Neuronal stem cell (in vitro differentiated cells): ENCODE measurements around the gene MICAL3.

Experiments
- DNase-seq: peaks from one replicate; pipeline ENCODE4 v3.0.0-alpha.2; 2013; ENCODE audit warnings: low spot score
- H2AFZ ChIP-seq: one replicate; pipeline ENCODE4 v1.6.1; 2013; ENCODE audit warnings: mild to moderate bottlenecking, low read length, inconsistent platforms
- H2AK5ac ChIP-seq: 2 replicates; pipeline ENCODE4 v1.6.1; 2013; ENCODE audit warnings: low read depth, mild to moderate bottlenecking, inconsistent platforms, low read length, moderate library complexity, mixed read lengths
- H2BK120ac ChIP-seq: 2 replicates; pipeline ENCODE4 v1.6.1; 2013; ENCODE audit warnings: low read depth, mild to moderate bottlenecking, inconsistent platforms, low read length, moderate library complexity, mixed read lengths
- H2BK12ac ChIP-seq: one replicate; pipeline ENCODE4 v1.6.1; 2013; ENCODE audit warnings: low read length, inconsistent platforms
- H2BK15ac ChIP-seq: 2 replicates; pipeline ENCODE4 v1.6.1; 2013; ENCODE audit warnings: mild to moderate bottlenecking, low read length, inconsistent platforms, mixed read lengths
- H2BK5ac ChIP-seq: one replicate; pipeline ENCODE4 v1.6.1; 2013; ENCODE audit warnings: inconsistent platforms, mild to moderate bottlenecking, low read length, moderate library complexity
- H3K14ac ChIP-seq: one replicate; pipeline ENCODE4 v1.6.1; 2013; ENCODE audit warnings: low read length, inconsistent platforms
- H3K18ac ChIP-seq: 2 replicates; pipeline ENCODE4 v1.6.1; 2013; ENCODE audit warnings: low read length, inconsistent platforms
- H3K23ac ChIP-seq: 2 replicates; pipeline ENCODE4 v1.6.1; 2013; ENCODE audit warnings: low read depth, mild to moderate bottlenecking, mixed read lengths, low read length, inconsistent platforms; ENCODE audit not compliant: poor library complexity
- H3K27ac ChIP-seq: replicated peaks from 3 replicates; pipeline ENCODE4 v1.5.1; 2013; ENCODE audit warnings: low read length, inconsistent platforms
- H3K27me3 ChIP-seq, 3 experiments: 2 replicates each; pipeline ENCODE4 v1.6.1; 2013; ENCODE audit warnings: low read length in 3 of 3, mild to moderate bottlenecking in 2 of 3, inconsistent platforms in 1 of 3, low read depth in 1 of 3, mixed read lengths in 1 of 3, moderate library complexity in 1 of 3; ENCODE audit not compliant: control insufficient read depth in 3 of 3, insufficient read depth in 3 of 3
- H3K36me3 ChIP-seq, 2 donors: replicated peaks in 1 of 2; 2 replicates each; pipeline ENCODE4 v1.6.1; 2013; ENCODE audit warnings: low read length in 2 of 2; ENCODE audit not compliant: control insufficient read depth in 2 of 2, insufficient read depth in 2 of 2
- H3K4ac ChIP-seq: 2 replicates; pipeline ENCODE4 v1.6.1; 2013; ENCODE audit warnings: inconsistent platforms, mild to moderate bottlenecking, low read length, moderate library complexity
- H3K4me1 ChIP-seq, 2 donors: 1 replicate in 1 of 2; 2 replicates in 1 of 2; pipeline ENCODE4 v1.6.1; 2013; ENCODE audit warnings: low read length in 2 of 2, low read depth in 1 of 2; ENCODE audit not compliant: control insufficient read depth in 2 of 2, insufficient read depth in 1 of 2
- H3K4me2 ChIP-seq: one replicate; pipeline ENCODE4 v1.6.1; 2013; ENCODE audit warnings: mild to moderate bottlenecking, low read length, inconsistent platforms; ENCODE audit not compliant: insufficient read depth, poor library complexity, severe bottlenecking
- H3K4me3 ChIP-seq, 2 donors: 2 replicates each; pipeline ENCODE4 v1.5.1; 2013; ENCODE audit warnings: low read length in 2 of 2, mild to moderate bottlenecking in 2 of 2, inconsistent platforms in 1 of 2, moderate library complexity in 1 of 2
- H3K79me1 ChIP-seq: one replicate; pipeline ENCODE4 v1.6.1; 2013; ENCODE audit warnings: low read depth, mild to moderate bottlenecking, inconsistent platforms, low read length, moderate library complexity
- H3K9ac ChIP-seq: one replicate; pipeline ENCODE4 v1.6.1; 2013; ENCODE audit warnings: mild to moderate bottlenecking, low read depth, low read length, inconsistent platforms; ENCODE audit not compliant: poor library complexity
- H3K9me3 ChIP-seq, 2 donors: replicated peaks in 1 of 2; 2 replicates each; pipeline versions ENCODE3 to v1.6.1; 2013; ENCODE audit warnings: low read length in 2 of 2, mild to moderate bottlenecking in 2 of 2, inconsistent platforms in 1 of 2, low read depth in 1 of 2, mixed read lengths in 1 of 2, moderate library complexity in 1 of 2; ENCODE audit not compliant: control insufficient read depth in 2 of 2, insufficient read depth in 1 of 2
- H4K8ac ChIP-seq: one replicate; pipeline ENCODE4 v1.6.1; 2013; ENCODE audit warnings: low read depth, mild to moderate bottlenecking, inconsistent platforms, low read length, moderate library complexity
- H4K91ac ChIP-seq: one replicate; pipeline ENCODE4 v1.6.1; 2013; ENCODE audit warnings: low read length, low read depth, mild to moderate bottlenecking, inconsistent platforms; ENCODE audit not compliant: poor library complexity
- WGBS, 2 donors: extraction: QIAGEN DNeasy Blood & Tissue Kit; methylation state at CpG; one replicate each; pipeline ENCODE4 v1.1.7; 2013; ENCODE audit warnings: missing lambda C conversion rate in 2 of 2, mixed read lengths in 1 of 2; ENCODE audit not compliant: insufficient read length in 2 of 2, insufficient replicate concordance in 1 of 2; ENCODE audit errors: extremely low coverage in 2 of 2; 5-methylcytosine and 5-hydroxymethylcytosine counted together

Gene MICAL3

DNA sequence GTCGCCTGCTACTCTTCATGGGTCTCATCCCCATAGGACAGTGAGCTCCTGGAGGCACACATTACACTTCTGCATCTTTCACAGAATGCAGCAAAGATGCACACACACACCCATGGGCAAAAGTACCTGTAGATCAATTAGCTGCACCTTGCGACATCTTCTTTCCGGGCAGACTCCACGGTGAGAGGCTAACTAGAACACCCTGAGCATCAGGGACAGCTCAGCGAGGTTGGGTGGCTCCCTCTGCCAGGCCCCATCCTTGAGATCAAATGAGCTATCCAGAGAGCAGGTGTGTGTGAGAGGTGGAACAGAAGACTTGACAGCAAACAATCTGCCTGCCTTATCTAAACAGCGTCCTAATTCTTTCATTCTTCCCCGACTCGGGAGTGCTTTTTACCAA is 154.0 kb downstream of the MICAL3 start:
- H3K27ac ChIP-seq = no peak overlapping the region
- H4K91ac ChIP-seq = no peak overlapping the region
- H3K27me3 ChIP-seq = no peaks in the 10 kb centered on the region
- no peak overlapping the region for H3K18ac ChIP-seq
- H3K4me1 ChIP-seq = peaks cover 5 to 6% of the 10 kb centered on the region in 2 donors
- no peak overlapping the region for H3K4me2 ChIP-seq
- no peak for DNase-seq
- no peak overlapping the region for H2BK12ac ChIP-seq
- H2AK5ac ChIP-seq = no peak overlapping the region
- H2BK120ac ChIP-seq = no peak overlapping the region
- H2AFZ ChIP-seq = no peak overlapping the region
- no peak overlapping the region for H3K14ac ChIP-seq
- peak overlapping the region; percentile 9 for H3K9ac ChIP-seq
- H3K9me3 ChIP-seq = no peaks in the 10 kb centered on the region
- peak overlapping the region; percentile 13 for H3K23ac ChIP-seq
- H3K4me3 ChIP-seq = no peak overlapping the region
- H4K8ac ChIP-seq = no peak overlapping the region
- H3K36me3 ChIP-seq = peaks cover 28 to 67% of the 10 kb centered on the region in 2 donors
- H3K4ac ChIP-seq = no peak overlapping the region
- no peaks in the 10 kb centered on the region for H3K79me1 ChIP-seq
- H2BK5ac ChIP-seq = no peak overlapping the region
- WGBS, 2 donors = no CpG with 5 or more reads among the region's 8 CpGs
- H2BK15ac ChIP-seq = no peak overlapping the region

- Histone ChIP-seq H3K27ac (no peak overlapping the region), H3K4me1 (peaks cover 5 to 7% of the 10 kb centered on the region in 2 donors), H4K91ac (no peak overlapping the region), H2BK12ac (no peak overlapping the region), H3K14ac (no peak overlapping the region), H3K9ac (no peak overlapping the region), H3K4me3 (no peak overlapping the region), H3K9me3 (no peaks in the 10 kb centered on the region), H3K79me1 (no peaks in the 10 kb centered on the region), H3K27me3 (no peaks in the 10 kb centered on the region), H4K8ac (no peak overlapping the region), H2BK120ac (no peak overlapping the region), H3K36me3 (peaks cover 31 to 66% of the 10 kb centered on the region in 2 donors), H3K18ac (no peak overlapping the region), H2AFZ (no peak overlapping the region), H2AK5ac (no peak overlapping the region), H3K4ac (no peak overlapping the region), H3K23ac (peak overlapping the region; percentile 46), H2BK5ac (no peak overlapping the region), H2BK15ac (no peak overlapping the region), H3K4me2 (no peak overlapping the region)
- WGBS, 2 donors = no CpG with 5 or more reads among the region's 9 CpGs
- no peak for DNase-seq
Measured at GRCh38 chr22:17869285-17870096, 154.9 kb downstream of the MICAL3 start.

- Histone ChIP-seq H3K4ac (no peak overlapping the region), H3K4me1 (peaks cover 5 to 7% of the 10 kb centered on the region in 2 donors), H2BK5ac (no peak overlapping the region), H4K91ac (no peak overlapping the region), H3K18ac (no peak overlapping the region), H3K36me3 (peaks cover 37 to 66% of the 10 kb centered on the region in 2 donors), H2AK5ac (no peak overlapping the region), H2BK12ac (no peak overlapping the region), H3K14ac (no peak overlapping the region), H3K9ac (no peak overlapping the region), H4K8ac (no peak overlapping the region), H3K27ac (no peak overlapping the region), H3K79me1 (no peaks in the 10 kb centered on the region), H2BK15ac (no peak overlapping the region), H3K27me3 (no peaks in the 10 kb centered on the region), H3K9me3 (no peaks in the 10 kb centered on the region), H3K4me3 (no peak overlapping the region), H2AFZ (no peak overlapping the region), H3K4me2 (no peak overlapping the region), H3K23ac (peak overlapping the region; percentile 52), H2BK120ac (no peak overlapping the region)
- WGBS, 2 donors = no CpG with 5 or more reads among the region's 10 CpGs
- DNase-seq = no peak
Measured at GRCh38 chr22:17868771-17869170, 155.6 kb downstream of the MICAL3 start.

DNA sequence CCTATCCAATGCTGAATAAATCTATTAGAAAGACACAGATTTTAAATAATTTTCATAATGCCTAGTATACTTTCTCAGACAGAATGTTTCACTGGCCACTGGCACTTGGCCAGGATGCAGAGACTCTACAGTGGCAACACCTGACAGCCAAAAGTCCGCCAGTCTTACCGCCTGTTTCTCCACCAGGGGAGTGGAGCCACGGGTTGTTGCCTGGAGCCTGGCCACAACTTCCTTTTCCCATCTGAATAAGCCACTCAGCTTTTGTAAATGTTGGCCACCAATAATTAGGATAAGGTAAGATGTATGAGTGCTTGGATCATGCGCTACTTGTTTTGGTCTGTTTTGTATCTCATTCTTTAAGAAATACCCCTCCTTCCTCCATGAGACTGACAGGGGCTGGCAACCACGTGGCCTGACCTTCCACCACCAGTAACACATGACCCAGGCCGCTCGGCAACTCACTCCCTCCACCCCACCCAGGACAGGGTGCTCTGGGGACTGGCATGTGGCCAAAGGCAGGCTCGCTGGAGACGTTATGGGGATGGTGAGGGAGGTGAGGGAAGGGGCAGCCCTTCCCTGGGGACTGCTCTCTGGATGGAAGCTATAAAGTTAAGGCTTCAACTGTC is 157.1 kb downstream of the MICAL3 start:
- Histone ChIP-seq H3K4ac (no peak overlapping the region), H3K18ac (no peak overlapping the region), H3K27me3 (no peaks in the 10 kb centered on the region), H3K4me3 (no peak overlapping the region), H3K9ac (no peak overlapping the region), H4K8ac (no peak overlapping the region), H2AK5ac (no peak overlapping the region), H2BK15ac (no peak overlapping the region), H3K23ac (no peak overlapping the region), H2BK5ac (no peak overlapping the region), H3K4me2 (no peak overlapping the region), H3K79me1 (no peaks in the 10 kb centered on the region), H2AFZ (no peak overlapping the region), H3K4me1 (peaks cover 5 to 7% of the 10 kb centered on the region in 2 donors), H3K9me3 (no peaks in the 10 kb centered on the region), H2BK120ac (no peak overlapping the region), H4K91ac (no peak overlapping the region), H3K14ac (no peak overlapping the region), H3K36me3 (peaks cover 32 to 62% of the 10 kb centered on the region in 2 donors), H3K27ac (no peak overlapping the region), H2BK12ac (no peak overlapping the region)
- no peak for DNase-seq
- no CpG with 5 or more reads among the region's 9 CpGs for WGBS, 2 donors
